Activated CD4-positive, alpha-beta T cell treated with anti-CD3 and anti-CD28 coated beads, Interleukin-2, amount 10 ng/mL, durations not matched to agents 7 days and 5 days (primary cell): Measurements from ENCODE around the gene NLGN1. TPM values are rescaled to one million over a fixed set of nuclear protein-coding genes. Genes with fewer than 3 reads are reported as not detected.

Experiments used
- CTCF ChIA-PET: fragments of 350-600 bp; sonication (Branson Sonifier 250); formaldehyde crosslinking; loops from one replicate; lab custom pipeline; 2021; ENCODE audit warnings: antibody characterized with exemption; lab: Charles Lee
- POLR2A ChIA-PET: fragments of 350-600 bp; sonication (Branson Sonifier 250); formaldehyde crosslinking; loops from one replicate; lab custom pipeline; 2021; ENCODE audit warnings: antibody characterized with exemption; lab: Charles Lee
- DNase-seq: peaks from one replicate; pipeline ENCODE4 v3.0.0-alpha.2; 2020
- H3K27ac Mint-ChIP-seq: one replicate; pipeline ENCODE4 v1.8.0; 2021; ENCODE audit warnings: mild to moderate bottlenecking, moderate library complexity, mixed read lengths
- H3K27me3 Mint-ChIP-seq: one replicate; pipeline ENCODE4 v1.8.0; 2021; ENCODE audit warnings: mixed read lengths
- H3K36me3 Mint-ChIP-seq: one replicate; pipeline ENCODE4 v1.8.0; 2021; ENCODE audit warnings: low read depth, mixed read lengths
- H3K4me1 Mint-ChIP-seq: one replicate; pipeline ENCODE4 v1.8.0; 2021; ENCODE audit warnings: mixed read lengths
- H3K4me3 Mint-ChIP-seq: one replicate; pipeline ENCODE4 v1.8.0; 2021; ENCODE audit warnings: mild to moderate bottlenecking, moderate library complexity, mixed read lengths
- H3K9me3 Mint-ChIP-seq: one replicate; pipeline ENCODE4 v1.8.0; 2021; ENCODE audit warnings: mixed read lengths
- total RNA-seq, 2 experiments: library from RNA; stranded (reverse); gene quantifications; one replicate each; pipeline ENCODE4 v1.2.3, GENCODE V29; 2021

The NLGN1 gene
- total RNA-seq, 2 experiments from 2014 or later = not detected

GRCh38 chr3:173839859-173840258 is 442.3 kb downstream of the NLGN1 start:
- Mint-ChIP-seq H3K4me1 (no peaks in the 10 kb centered on the region), H3K4me3 (no peak overlapping the region), H3K9me3 (no peaks in the 10 kb centered on the region), H3K36me3 (no peaks in the 10 kb centered on the region), H3K27ac (no peak overlapping the region), H3K27me3 (no peaks in the 10 kb centered on the region)
- ChIA-PET POLR2A (no interaction called here), CTCF (no interaction called here)
- no peak for DNase-seq

DNA sequence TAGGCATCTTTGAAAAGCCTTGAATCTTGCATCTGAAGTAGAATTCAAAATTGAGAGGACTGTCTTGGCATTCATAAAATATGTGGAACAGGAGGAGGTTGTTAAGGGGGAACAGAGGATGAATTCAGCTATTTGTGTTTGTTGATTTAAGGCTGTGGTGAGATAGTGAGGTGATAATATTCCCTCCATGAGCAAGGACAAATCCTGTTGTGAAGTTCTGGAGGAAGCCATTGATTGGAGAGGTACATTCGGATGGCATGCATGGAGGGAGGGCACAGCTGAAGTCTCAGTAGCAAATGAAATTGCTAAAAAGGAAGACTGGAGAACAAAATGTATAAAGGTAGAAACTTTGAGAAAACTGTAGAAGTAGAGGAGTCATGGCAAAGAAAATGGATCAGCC is 443.8 kb downstream of the NLGN1 start:
- ChIA-PET POLR2A (no interaction called here), CTCF (no interaction called here)
- no peak for DNase-seq
- Mint-ChIP-seq H3K36me3 (no peaks in the 10 kb centered on the region), H3K4me3 (no peak overlapping the region), H3K27ac (no peak overlapping the region), H3K9me3 (no peaks in the 10 kb centered on the region), H3K27me3 (no peaks in the 10 kb centered on the region), H3K4me1 (no peaks in the 10 kb centered on the region)

DNA sequence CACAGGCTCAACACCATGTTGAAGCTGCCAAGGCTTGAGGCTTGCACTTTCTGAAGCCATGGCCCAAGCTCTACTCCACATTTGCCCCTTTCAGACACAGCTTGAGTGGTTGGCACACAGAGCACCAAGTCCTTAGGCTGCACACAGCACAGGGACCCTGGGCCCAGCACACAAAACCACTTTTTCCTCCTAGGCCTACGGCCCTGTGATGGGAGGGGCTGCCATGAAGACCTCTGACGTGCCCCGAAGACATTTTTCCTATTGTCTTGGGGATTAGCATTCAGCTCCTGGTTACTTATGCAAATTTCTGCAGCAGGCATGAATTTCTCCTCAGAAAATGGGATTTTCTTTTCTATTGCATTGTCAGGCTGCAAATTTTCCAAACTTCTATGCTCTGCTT is 445.5 kb downstream of the NLGN1 start:
- CTCF ChIA-PET = no interaction called here
- H3K4me1 Mint-ChIP-seq = no peaks in the 10 kb centered on the region
- DNase-seq = no peak
- H3K27ac Mint-ChIP-seq = no peak overlapping the region
- no peaks in the 10 kb centered on the region for H3K9me3 Mint-ChIP-seq
- H3K36me3 Mint-ChIP-seq = no peaks in the 10 kb centered on the region
- no peaks in the 10 kb centered on the region for H3K27me3 Mint-ChIP-seq
- POLR2A ChIA-PET = no interaction called here
- no peak overlapping the region for H3K4me3 Mint-ChIP-seq

- Mint-ChIP-seq H3K27me3 (no peaks in the 10 kb centered on the region), H3K4me1 (no peaks in the 10 kb centered on the region), H3K4me3 (no peak overlapping the region), H3K27ac (no peak overlapping the region), H3K36me3 (no peaks in the 10 kb centered on the region), H3K9me3 (no peaks in the 10 kb centered on the region)
- no peak for DNase-seq
- CTCF ChIA-PET = no interaction called here
- POLR2A ChIA-PET = no interaction called here
These were observed 449.0 kb downstream of the NLGN1 start for GRCh38 chr3:173846584-173846983.

DNA sequence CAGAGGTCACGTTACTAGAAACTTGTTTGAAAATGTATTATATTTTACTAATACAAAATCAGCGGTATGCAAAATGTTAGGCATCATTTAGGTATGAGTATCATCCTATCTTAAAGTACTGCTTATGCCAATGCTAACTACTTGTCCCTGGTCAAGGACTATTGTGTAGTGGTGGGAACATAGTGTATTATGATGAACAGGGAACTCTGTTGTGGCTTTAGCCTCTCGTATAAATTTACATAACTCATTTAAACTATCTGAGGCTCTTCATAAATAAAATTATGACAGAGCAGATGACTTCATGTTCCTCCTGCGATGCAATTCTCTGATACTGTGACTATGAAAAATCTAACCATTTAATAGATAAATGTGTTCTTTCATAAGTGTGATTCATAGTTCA is 451.9 kb downstream of the NLGN1 start:
- ChIA-PET CTCF (no interaction called here), POLR2A (no interaction called here)
- Mint-ChIP-seq H3K27me3 (no peaks in the 10 kb centered on the region), H3K4me1 (no peaks in the 10 kb centered on the region), H3K36me3 (no peaks in the 10 kb centered on the region), H3K27ac (no peak overlapping the region), H3K4me3 (no peak overlapping the region), H3K9me3 (no peaks in the 10 kb centered on the region)
- no peak for DNase-seq

DNA sequence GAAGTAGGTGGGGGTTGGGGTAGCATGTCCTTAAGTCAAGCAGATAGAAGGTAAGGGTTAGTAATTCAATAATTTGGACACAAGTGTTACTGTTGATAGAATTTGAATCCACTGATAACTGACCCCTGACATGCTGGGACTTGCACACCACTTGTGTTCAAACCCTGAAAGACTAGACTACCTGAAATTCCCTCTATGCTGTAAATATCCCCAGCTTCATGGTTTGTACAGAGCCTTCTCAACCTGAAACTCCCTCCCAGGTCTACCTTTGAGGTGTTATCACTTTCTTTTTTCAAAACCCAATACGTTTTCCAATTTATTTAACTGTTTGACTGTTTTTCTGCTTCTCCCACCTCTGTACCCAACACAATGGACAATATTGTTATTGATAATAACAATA is 459.6 kb downstream of the NLGN1 start:
- Mint-ChIP-seq H3K36me3 (no peaks in the 10 kb centered on the region), H3K9me3 (no peaks in the 10 kb centered on the region), H3K4me1 (no peaks in the 10 kb centered on the region), H3K27me3 (no peaks in the 10 kb centered on the region), H3K27ac (no peak overlapping the region), H3K4me3 (no peak overlapping the region)
- ChIA-PET POLR2A (no interaction called here), CTCF (no interaction called here)
- DNase-seq = no peak

GRCh38 chr3:173862701-173863100 is 465.2 kb downstream of the NLGN1 start:
- CTCF ChIA-PET = interaction anchor here (0.8 kb wide), 1 partner anchor 73 kb away, joined by 4 read pairs; no protein-coding TSS in a partner anchor
- no peak for DNase-seq
- no peaks in the 10 kb centered on the region for H3K4me1 Mint-ChIP-seq
- no peak overlapping the region for H3K27ac Mint-ChIP-seq
- no peaks in the 10 kb centered on the region for H3K9me3 Mint-ChIP-seq
- no peak overlapping the region for H3K4me3 Mint-ChIP-seq
- no peaks in the 10 kb centered on the region for H3K27me3 Mint-ChIP-seq
- H3K36me3 Mint-ChIP-seq = no peaks in the 10 kb centered on the region
- POLR2A ChIA-PET = no interaction called here

GRCh38 chr3:173863551-173863950 is 466.0 kb downstream of the NLGN1 start:
- Mint-ChIP-seq H3K4me3 (no peak overlapping the region), H3K4me1 (no peaks in the 10 kb centered on the region), H3K27me3 (no peaks in the 10 kb centered on the region), H3K27ac (no peak overlapping the region), H3K36me3 (no peaks in the 10 kb centered on the region), H3K9me3 (no peaks in the 10 kb centered on the region)
- POLR2A ChIA-PET = no interaction called here
- CTCF ChIA-PET = interaction anchor here (0.8 kb wide), 1 partner anchor 74 kb away, joined by 4 read pairs; no protein-coding TSS in a partner anchor
- DNase-seq = no peak

DNA sequence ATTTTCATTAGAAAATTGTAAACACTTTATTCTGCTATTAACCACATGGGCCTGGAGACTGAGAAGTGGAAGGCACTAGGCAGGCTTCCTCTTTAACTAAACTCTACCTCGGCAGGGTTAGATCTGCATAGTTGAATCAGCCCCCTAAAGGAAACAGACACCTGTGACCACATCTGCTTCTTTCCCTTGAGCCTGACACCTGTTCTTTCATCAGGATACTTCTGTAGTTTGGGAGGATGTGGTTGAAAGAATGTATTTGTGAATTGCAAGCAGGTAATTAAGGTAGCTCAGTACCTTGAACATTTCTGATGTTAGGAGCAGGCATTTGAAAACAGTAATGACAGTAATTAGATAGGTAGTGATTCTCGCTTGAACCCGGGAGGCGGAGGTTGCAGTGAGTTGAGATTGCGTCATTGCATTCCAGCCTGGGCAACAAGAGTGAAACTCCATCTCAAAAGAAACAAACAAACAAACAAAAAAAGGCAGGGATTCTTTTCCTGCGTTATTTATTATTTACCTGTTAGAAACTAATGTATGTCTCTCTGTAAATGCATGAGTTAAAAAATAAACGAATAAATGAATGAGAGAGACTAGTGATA is 468.5 kb downstream of the NLGN1 start:
- no peaks in the 10 kb centered on the region for H3K4me1 Mint-ChIP-seq
- H3K27me3 Mint-ChIP-seq = no peaks in the 10 kb centered on the region
- no peak overlapping the region for H3K27ac Mint-ChIP-seq
- H3K9me3 Mint-ChIP-seq = no peaks in the 10 kb centered on the region
- POLR2A ChIA-PET = no interaction called here
- no peak for DNase-seq
- CTCF ChIA-PET = no interaction called here
- no peaks in the 10 kb centered on the region for H3K36me3 Mint-ChIP-seq
- no peak overlapping the region for H3K4me3 Mint-ChIP-seq

- ChIA-PET CTCF (no interaction called here), POLR2A (no interaction called here)
- H3K4me1 Mint-ChIP-seq = no peaks in the 10 kb centered on the region
- H3K27me3 Mint-ChIP-seq = no peaks in the 10 kb centered on the region
- no peaks in the 10 kb centered on the region for H3K9me3 Mint-ChIP-seq
- no peak overlapping the region for H3K27ac Mint-ChIP-seq
- H3K4me3 Mint-ChIP-seq = no peak overlapping the region
- no peaks in the 10 kb centered on the region for H3K36me3 Mint-ChIP-seq
- no peak for DNase-seq
These were observed 472.2 kb downstream of the NLGN1 start for GRCh38 chr3:173869766-173870165.

- Mint-ChIP-seq H3K4me1 (no peaks in the 10 kb centered on the region), H3K9me3 (no peaks in the 10 kb centered on the region), H3K36me3 (no peaks in the 10 kb centered on the region), H3K27me3 (no peaks in the 10 kb centered on the region), H3K4me3 (no peak overlapping the region), H3K27ac (no peak overlapping the region)
- ChIA-PET CTCF (no interaction called here), POLR2A (no interaction called here)
- no peak for DNase-seq
These were observed 473.4 kb downstream of the NLGN1 start for GRCh38 chr3:173870976-173871375.

GRCh38 chr3:173875790-173876189 is 478.2 kb downstream of the NLGN1 start:
- H3K4me3 Mint-ChIP-seq = no peak overlapping the region
- H3K9me3 Mint-ChIP-seq = no peaks in the 10 kb centered on the region
- H3K4me1 Mint-ChIP-seq = no peaks in the 10 kb centered on the region
- DNase-seq = no peak
- H3K27me3 Mint-ChIP-seq = no peaks in the 10 kb centered on the region
- H3K36me3 Mint-ChIP-seq = no peaks in the 10 kb centered on the region
- CTCF ChIA-PET = interaction anchor here (0.6 kb wide), 1 partner anchor 591 kb away, joined by 3 read pairs; no protein-coding TSS in a partner anchor
- POLR2A ChIA-PET = no interaction called here
- H3K27ac Mint-ChIP-seq = no peak overlapping the region

- no peaks in the 10 kb centered on the region for H3K27me3 Mint-ChIP-seq
- no peak for DNase-seq
- no peak overlapping the region for H3K27ac Mint-ChIP-seq
- H3K36me3 Mint-ChIP-seq = no peaks in the 10 kb centered on the region
- ChIA-PET POLR2A (no interaction called here), CTCF (no interaction called here)
- H3K4me1 Mint-ChIP-seq = no peaks in the 10 kb centered on the region
- H3K9me3 Mint-ChIP-seq = no peaks in the 10 kb centered on the region
- H3K4me3 Mint-ChIP-seq = no peak overlapping the region
These were observed 478.9 kb downstream of the NLGN1 start for GRCh38 chr3:173876476-173876875.

GRCh38 chr3:173887888-173888287 is 490.3 kb downstream of the NLGN1 start:
- no peak overlapping the region for H3K4me3 Mint-ChIP-seq
- H3K9me3 Mint-ChIP-seq = no peaks in the 10 kb centered on the region
- no peaks in the 10 kb centered on the region for H3K4me1 Mint-ChIP-seq
- H3K27ac Mint-ChIP-seq = no peak overlapping the region
- no peaks in the 10 kb centered on the region for H3K36me3 Mint-ChIP-seq
- DNase-seq = no peak
- ChIA-PET CTCF (no interaction called here), POLR2A (no interaction called here)
- no peaks in the 10 kb centered on the region for H3K27me3 Mint-ChIP-seq
